NCI-H2196 treated with DMSO at 0.1 percent for 48 hours (cell line): ENCODE results near the gene RAD51B.

Source experiments
- DNase-seq: peaks from one replicate; lab custom pipeline; 2025; ENCODE audit not compliant: unreplicated experiment; lab: John Stamatoyannopoulos, UW

The RAD51B gene

DNA sequence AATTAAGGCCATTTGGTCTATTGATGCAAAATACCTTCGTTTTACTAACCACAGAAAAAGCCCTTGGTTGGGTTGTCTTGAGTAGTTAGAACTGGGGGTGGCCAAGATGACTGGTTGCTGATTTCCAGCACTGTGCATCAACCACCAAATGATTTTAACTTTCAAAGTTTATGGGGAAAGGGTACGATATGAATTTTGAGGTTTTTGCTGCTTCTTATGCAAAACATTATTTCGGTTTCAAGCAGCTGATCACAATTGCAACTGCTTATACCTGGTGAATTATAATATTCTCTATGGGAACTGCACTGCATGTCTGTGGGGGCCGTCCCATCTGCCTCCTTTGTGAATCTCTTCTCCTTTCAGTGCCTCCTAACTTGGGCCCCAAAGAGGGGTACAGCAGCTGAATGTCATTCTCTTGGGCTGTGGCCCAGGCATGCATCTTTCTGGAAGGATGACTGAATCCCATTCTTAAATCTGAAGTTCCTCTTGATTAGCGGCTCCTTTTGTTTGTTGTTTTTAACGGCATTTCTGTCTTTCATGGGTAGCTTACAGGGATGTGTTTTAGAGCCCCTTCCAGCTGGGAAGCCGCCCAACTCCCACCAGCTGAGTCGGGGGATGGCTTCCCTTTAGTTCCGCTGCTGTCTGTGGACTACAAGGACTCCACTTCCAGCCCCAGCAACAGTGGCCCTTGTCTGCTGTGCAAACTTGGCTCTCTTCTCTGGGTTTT, 493.5 kb downstream of the RAD51B start:
- DNase-seq = no peak

DNA sequence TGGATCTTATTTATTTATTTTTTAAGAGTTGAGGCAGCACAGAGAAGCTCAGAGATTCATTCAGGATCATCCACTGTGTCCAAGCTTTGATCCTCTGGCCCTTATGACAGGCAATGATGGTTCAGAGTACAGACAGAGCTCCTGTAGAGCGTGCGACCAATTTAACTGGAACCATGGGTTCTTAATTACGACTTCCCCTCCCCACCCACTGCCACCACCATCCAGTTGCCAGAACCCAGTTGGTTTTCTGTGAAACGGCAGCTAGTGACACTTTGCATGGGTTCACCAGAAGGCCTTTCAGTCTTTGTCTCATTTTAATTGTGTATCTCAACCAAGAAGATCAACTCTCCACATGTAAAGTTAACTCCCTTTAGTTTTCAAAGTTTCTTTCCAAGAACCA, 495.1 kb downstream of the RAD51B start:
- DNase-seq = no peak

GRCh38 chr14:68315081-68315480, 495.5 kb downstream of the RAD51B start:
- DNase-seq = no peak

DNA sequence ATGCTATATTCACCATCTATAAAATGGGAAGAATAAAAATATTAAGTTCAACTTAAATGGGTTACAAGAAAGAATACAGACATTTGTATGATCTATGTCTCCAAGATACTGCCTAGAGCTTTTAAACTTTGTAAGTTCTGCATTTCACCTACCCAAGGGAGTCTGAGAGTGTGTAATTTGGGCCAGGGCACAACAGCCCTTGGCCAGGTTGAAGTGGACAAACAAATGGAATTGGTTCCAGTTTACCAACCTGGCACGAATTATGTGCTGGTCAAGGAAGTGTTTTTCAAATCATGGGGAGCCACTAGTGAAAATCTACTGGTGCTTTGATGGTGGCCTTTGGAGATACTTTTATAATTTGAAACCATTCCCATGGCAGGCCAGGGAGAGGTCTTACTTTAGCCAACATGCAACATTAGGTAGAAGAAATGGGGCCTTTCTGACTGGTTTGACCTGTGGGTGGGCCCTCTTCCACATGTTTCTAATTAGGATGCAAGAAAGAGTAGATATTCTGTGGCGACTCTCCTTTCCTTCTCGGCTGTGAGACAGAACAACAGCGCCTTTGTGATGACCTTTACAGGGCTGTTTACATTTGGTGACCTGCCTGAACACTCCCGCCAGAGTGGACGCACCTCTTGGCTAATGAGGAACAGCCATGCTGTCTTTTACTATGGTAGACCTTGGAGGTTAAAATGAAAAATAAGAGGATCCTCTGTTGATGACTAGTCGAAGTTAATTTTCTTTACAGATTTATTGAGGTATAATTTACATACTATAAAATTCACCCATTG, 496.7 kb downstream of the RAD51B start:
- no peak for DNase-seq

- no peak for DNase-seq
Measured at GRCh38 chr14:68317239-68317638, 497.7 kb downstream of the RAD51B start.

GRCh38 chr14:68318828-68319227, 499.2 kb downstream of the RAD51B start:
- no peak for DNase-seq

DNA sequence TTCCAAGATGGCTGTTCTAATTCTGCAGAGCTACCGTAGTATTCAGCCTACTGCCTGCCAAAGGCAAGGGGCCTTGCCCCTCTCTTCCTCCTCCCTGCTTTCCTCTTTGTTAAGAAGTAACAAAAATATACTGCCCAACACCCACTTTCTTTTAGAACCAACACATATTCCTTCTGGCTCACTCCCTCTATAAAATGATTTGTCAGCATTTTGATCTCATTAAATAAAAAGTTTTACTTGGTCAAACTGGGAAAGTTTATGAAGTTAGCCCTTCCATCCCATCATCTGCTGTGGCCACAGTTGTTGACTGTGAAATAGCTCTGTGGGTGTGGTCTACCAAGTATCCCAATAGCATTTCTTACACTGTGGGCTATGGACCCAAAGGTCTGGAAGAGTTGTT, 500.9 kb downstream of the RAD51B start:
- DNase-seq = no peak

GRCh38 chr14:68322940-68323620, 503.5 kb downstream of the RAD51B start:
- DNase-seq = no peak

- no peak for DNase-seq
Measured at GRCh38 chr14:68325267-68325807, 505.8 kb downstream of the RAD51B start.

GRCh38 chr14:68327231-68327630, 507.7 kb downstream of the RAD51B start:
- no peak for DNase-seq

GRCh38 chr14:68328509-68328908, 508.9 kb downstream of the RAD51B start:
- no peak for DNase-seq

DNA sequence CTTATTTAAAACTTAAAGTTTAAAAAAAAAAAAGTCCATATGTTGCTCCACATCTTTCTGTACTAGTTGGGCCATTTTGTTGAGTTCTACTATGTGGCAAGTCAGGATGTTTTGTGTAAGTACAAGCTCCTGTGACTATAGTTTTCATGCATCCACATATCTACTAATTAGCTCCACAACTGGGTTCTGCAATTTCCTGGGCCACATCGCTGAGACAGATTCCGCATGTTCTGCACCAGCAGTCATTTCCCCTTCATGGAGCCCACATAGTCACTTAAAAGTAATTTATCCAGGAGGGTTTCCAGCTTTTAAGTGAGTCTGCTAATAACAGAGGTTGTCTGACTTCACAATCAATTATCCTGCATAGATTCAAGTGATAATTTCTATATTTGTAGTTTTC, 511.8 kb downstream of the RAD51B start:
- no peak for DNase-seq

GRCh38 chr14:68331991-68332390, 512.4 kb downstream of the RAD51B start:
- DNase-seq = no peak

DNA sequence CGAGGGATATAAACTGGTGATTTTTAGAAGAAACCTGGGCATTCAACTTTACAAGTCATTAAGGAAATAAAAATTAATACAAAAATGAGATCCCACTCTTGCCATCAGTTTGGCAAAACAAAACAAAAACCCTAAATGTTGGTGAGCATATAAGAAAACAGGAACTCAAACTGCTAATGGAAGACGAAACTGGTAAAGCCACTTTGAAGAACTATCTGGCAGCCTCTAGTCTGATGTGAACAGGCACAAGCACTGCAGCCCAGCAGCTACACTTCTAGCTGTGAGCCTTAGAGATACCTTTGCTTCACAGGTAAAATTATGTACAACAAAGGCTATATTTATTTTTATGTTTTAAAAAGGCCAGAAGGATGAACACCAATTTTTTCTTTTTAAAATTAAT, 513.7 kb downstream of the RAD51B start:
- no peak for DNase-seq

DNA sequence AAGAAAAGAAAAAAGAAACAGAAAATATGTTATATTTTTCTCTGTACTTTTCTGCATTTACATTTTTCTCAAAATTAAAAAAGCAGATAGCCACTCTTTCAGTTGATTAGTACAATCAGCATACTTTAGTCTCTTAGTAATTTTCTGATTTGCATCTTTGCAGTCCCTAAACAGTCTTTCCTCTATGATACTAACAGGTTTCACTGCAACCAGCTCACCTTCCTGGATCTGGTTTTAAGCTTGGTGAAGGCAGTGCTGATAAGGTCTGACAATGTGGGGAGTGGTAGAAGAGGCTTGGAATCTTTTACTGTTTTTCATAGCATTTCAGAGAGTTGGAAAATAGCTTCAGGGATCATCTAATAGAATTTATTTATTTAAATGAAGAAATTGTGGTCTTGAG, 515.7 kb downstream of the RAD51B start:
- no peak for DNase-seq

DNA sequence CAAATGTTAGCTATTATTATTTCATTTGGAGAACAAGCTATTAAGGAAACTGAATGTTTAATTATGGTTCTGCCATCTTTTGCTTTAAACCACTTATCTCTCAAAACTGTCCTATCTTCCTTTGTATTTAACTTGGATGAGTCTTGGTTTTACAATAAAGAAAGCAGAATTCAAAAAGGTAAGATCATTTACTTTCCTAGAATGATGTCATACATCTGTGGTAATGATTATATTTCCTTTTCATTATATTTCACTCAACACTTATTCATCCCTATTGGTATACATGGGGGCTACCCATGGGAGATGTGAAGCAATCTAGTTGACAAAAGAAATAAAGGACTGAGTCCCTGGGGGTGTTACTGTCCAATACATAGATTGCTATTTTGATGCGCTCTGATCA, 516.6 kb downstream of the RAD51B start:
- no peak for DNase-seq

GRCh38 chr14:68337279-68337678, 517.7 kb downstream of the RAD51B start:
- no peak for DNase-seq

- no peak for DNase-seq
Measured at GRCh38 chr14:68340262-68340661, 520.7 kb downstream of the RAD51B start.

- DNase-seq = no peak
Measured at GRCh38 chr14:68341411-68342212, 522.0 kb downstream of the RAD51B start.

DNA sequence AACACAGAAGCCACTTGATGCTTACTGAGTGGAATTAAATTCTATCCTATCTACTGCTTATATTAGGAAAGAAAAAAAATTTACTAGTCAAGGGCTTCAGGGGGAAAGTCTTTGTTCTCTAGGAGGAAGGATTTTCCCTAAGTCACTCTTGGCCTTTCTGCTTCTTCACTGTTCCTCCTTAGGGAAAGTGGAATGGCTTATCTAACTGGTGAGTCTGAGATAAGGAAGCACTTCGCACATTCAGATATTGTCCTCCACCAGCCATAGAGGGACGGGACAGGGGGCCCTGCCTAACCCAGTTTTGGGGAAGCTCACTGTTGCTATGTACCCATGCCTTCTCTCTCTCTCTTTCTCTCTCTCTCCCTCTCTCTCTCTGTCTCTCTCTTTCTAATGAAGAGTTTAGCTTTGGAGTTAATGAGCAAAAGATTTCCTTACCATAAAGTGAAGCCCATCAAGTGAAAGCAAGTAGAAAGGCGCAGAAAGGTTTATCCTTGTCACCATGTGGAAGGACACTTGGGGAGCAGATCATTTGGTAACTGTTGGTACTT, 522.7 kb downstream of the RAD51B start:
- no peak for DNase-seq
